ENCODE results near the gene WDR33. TPM values are rescaled to one million over a fixed set of nuclear protein-coding genes. Genes with fewer than 3 reads are reported as not detected.
A peak's percentile ranks its signal among the peaks of the same experiment; 100 is the strongest.

Gene WDR33
- total RNA-seq, 1 donor: 25.7 TPM

GRCh38 chr2:127676906-127677305 is 134.1 kb downstream of the WDR33 start:
- DNase-seq (ENCODE audit: insufficient read length, low spot score, missing footprints): peak; percentile 41
- Histone ChIP-seq H3K36me3 (ENCODE audit: insufficient read depth, low read length) (no peaks in the 10 kb centered on the region), H4K20me1 (ENCODE audit: insufficient read depth, low read length) (peaks cover 2% of the 10 kb centered on the region), H2AFZ (ENCODE audit: low read length) (no peak overlapping the region), H3K4me2 (ENCODE audit: insufficient read depth, low read length) (no peak overlapping the region), H3K27ac (ENCODE audit: low read depth, low read length) (no peak overlapping the region), H3K4me1 (ENCODE audit: insufficient read depth, low read length) (peaks cover 14% of the 10 kb centered on the region), H3K4me3 (ENCODE audit: insufficient read depth, low read length) (no peak overlapping the region), H3K27me3 (ENCODE audit: insufficient read depth, low read length) (peaks cover 32% of the 10 kb centered on the region), H3K9me3 (ENCODE audit: low read depth, low read length) (no peaks in the 10 kb centered on the region), H3K79me2 (ENCODE audit: insufficient read depth, low read length) (no peaks in the 10 kb centered on the region)
- no peak for TF ChIP-seq CTCF (IDR thresholded peaks at IDR 0.05; ENCODE audit: extremely low read depth, low read depth, low read length)

- H3K79me2 ChIP-seq (ENCODE audit: insufficient read depth, low read length): no peaks in the 10 kb centered on the region
- peak; percentile 96 for DNase-seq (ENCODE audit: insufficient read length, low spot score, missing footprints)
- H3K27me3 ChIP-seq (ENCODE audit: insufficient read depth, low read length): peaks cover 36% of the 10 kb centered on the region
- H3K4me2 ChIP-seq (ENCODE audit: insufficient read depth, low read length): peak within 1 kb of the TSS; percentile 90
- peak within 1 kb of the TSS; percentile 87 for H2AFZ ChIP-seq (ENCODE audit: low read length)
- H3K4me1 ChIP-seq (ENCODE audit: insufficient read depth, low read length): peaks cover 7% of the 10 kb centered on the region
- peaks cover 2% of the 10 kb centered on the region for H4K20me1 ChIP-seq (ENCODE audit: insufficient read depth, low read length)
- H3K27ac ChIP-seq (ENCODE audit: low read depth, low read length): no peak within 1 kb of the TSS
- H3K9me3 ChIP-seq (ENCODE audit: low read depth, low read length): no peaks in the 10 kb centered on the region
- no peaks in the 10 kb centered on the region for H3K36me3 ChIP-seq (ENCODE audit: insufficient read depth, low read length)
- peak within 1 kb of the TSS; percentile 74 for H3K4me3 ChIP-seq (ENCODE audit: insufficient read depth, low read length)
- TF ChIP-seq CTCF (IDR thresholded peaks at IDR 0.05; ENCODE audit: extremely low read depth, low read depth, low read length): no peak
Observed at GRCh38 chr2:127675331-127676261, 135.4 kb downstream of the WDR33 start, which contains the start of gene LIMS2. Gene LIMS2, minus strand, starts transcription at chr2:127675530. Its CDS starts 506 bp downstream, at chr2:127675024.

GRCh38 chr2:127674241-127675209 is 136.4 kb downstream of the WDR33 start:
- no peaks in the 10 kb centered on the region for H3K79me2 ChIP-seq (ENCODE audit: insufficient read depth, low read length)
- peak overlapping the region; percentile 67 for H3K4me3 ChIP-seq (ENCODE audit: insufficient read depth, low read length)
- H3K4me2 ChIP-seq (ENCODE audit: insufficient read depth, low read length): peak overlapping the region; percentile 73
- peak; percentile 96 for DNase-seq (ENCODE audit: insufficient read length, low spot score, missing footprints)
- H3K9me3 ChIP-seq (ENCODE audit: low read depth, low read length): no peaks in the 10 kb centered on the region
- peaks cover 7% of the 10 kb centered on the region for H3K4me1 ChIP-seq (ENCODE audit: insufficient read depth, low read length)
- no peak overlapping the region for H3K27ac ChIP-seq (ENCODE audit: low read depth, low read length)
- H4K20me1 ChIP-seq (ENCODE audit: insufficient read depth, low read length): peaks cover 2% of the 10 kb centered on the region
- H3K27me3 ChIP-seq (ENCODE audit: insufficient read depth, low read length): peaks cover 38% of the 10 kb centered on the region
- no peak for TF ChIP-seq CTCF (IDR thresholded peaks at IDR 0.05; ENCODE audit: extremely low read depth, low read depth, low read length)
- no peak overlapping the region for H2AFZ ChIP-seq (ENCODE audit: low read length)
- no peaks in the 10 kb centered on the region for H3K36me3 ChIP-seq (ENCODE audit: insufficient read depth, low read length)

Measured in osteoblast (primary cell).